Stimulated activated CD4-positive, alpha-beta T cell treated with anti-CD3 and anti-CD28 coated beads, TNF-alpha, amount 100 ng/mL, for 4 hours (primary cell): ENCODE data around the gene RNF207.

Experiments used
- DNase-seq, 3 experiments: peaks; one replicate each; pipeline ENCODE4 v3.0.0-alpha.2; 2020; ENCODE audit warnings: low read depth in 3 of 3

The RNF207 gene

GRCh38 chr1:6205849-6206519 is at the start of gene RNF207:
TSS of gene RNF207 (plus strand) at chr1:6206119. CDS start at chr1:6206536, 417 bp downstream.
- peak; percentile 35 to 49 (median 42) for DNase-seq

GRCh38 chr1:6157132-6157527 is 48.8 kb upstream of the RNF207 start:
- DNase-seq: no peak

DNA sequence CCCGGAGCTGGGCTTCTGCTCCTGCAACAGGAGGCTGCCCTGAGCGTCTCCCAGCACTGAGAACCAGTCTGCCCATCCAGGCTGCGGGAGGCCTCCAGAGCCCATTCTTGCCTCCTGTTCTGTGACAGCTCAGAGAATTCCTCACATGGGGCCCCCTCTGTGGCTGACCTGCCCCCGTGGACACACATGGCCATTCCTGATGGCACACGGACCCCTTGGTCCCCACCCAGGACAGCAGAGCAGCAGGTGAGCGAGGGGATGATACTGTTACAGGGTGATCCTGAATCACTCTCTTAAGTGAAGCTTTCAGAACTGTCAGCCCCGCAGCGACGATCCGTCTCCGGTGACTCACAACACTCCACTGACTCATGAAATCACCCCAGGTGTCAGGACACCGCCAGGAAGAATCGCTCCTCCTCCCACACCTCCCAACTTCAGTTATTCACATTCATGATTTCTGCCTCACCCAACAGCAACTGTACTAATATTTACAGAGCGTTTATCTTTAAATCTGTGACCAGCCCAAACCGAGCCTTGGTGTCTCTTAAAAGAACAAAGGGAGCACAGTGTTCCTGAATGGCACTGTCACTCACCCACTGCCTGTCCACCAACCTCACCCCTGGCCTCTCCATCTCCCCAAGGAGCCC is 48.3 kb upstream of the RNF207 start:
- no peak for DNase-seq

DNA sequence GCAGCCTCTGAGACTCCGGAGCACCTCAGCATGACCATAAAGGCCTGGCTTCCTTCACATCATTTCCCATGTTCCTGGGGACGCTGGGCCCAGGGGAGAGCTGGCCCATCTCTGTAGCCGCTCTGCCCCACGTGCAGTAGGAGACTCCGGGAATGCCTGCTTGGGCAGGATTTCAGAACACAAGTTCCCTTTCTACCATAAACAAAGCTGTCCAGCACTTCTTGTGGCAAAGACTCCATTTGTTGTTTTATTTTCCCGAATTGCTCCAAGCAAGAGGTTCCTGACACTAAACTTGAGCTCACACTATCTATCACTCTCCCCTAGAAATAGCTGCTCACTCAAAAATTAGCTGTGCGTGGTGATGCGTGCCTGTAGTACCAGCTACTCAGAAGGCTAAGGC is 47.7 kb upstream of the RNF207 start:
- no peak for DNase-seq

GRCh38 chr1:6162341-6162740 is 43.6 kb upstream of the RNF207 start:
- DNase-seq: no peak

GRCh38 chr1:6162773-6163172 is 43.1 kb upstream of the RNF207 start:
- no peak for DNase-seq

DNA sequence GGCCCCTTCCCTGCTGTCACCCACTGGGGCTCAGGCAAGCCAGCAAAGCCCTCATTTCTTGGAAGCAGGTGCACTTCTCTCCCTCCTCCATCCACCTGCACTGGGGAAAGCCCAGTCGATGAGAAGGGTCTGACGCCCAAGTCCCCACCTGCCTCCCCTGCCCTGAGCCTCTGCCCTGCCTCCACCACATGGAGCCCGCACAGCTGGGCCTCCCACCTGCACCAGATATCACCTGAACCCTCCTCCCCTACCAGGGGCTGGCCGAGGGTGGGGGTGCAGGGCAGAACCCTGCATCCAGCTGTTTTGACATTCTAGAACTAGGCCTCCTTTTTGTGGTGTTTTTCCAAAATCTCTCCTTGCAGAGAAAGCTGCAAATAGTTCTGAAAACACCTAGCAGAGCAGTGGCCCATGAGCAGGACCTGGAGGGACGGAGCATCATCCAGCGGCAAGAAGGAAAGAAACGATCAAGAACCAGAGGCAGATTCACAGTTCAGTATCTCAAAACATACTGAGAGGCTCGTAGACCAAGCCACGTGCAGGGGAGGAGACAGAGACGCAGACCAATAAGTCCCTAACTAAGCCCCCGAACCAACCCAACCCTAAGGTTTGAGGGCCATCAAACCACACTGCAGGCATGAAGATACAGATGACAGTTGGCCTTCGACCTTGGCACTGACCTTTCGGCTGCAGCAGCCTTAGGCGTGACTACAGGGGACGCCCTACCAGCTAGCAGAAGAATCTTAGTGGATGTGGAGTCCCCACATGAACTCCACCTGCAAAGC is 42.5 kb upstream of the RNF207 start:
- DNase-seq: no peak

GRCh38 chr1:6163973-6164617 is 41.8 kb upstream of the RNF207 start:
- no peak for DNase-seq

- DNase-seq: no peak
Measured at GRCh38 chr1:6165027-6165426, 40.9 kb upstream of the RNF207 start.

GRCh38 chr1:6165441-6165985 is 40.4 kb upstream of the RNF207 start:
- no peak for DNase-seq

DNA sequence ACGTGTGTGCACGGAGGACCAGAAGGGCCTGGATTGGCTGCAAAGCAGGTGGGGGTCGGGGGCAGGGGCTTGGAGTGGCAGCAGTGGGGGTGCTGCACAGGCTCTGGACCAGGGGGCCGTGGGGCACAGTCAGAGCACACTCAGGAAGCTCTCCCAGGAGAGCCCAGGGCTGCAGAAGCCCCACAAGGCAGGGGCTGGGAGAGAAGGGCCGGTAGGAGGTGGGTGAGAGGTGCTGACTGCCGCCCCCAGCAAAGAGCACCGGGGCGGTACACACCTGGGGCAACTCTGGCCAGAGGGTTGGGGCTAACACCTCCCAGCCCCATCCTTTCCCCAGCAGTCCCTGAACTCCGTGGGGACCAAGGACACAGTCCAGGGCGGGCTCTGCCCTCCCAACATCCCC is 39.7 kb upstream of the RNF207 start:
- no peak for DNase-seq

- no peak for DNase-seq
Measured at GRCh38 chr1:6166655-6167390, 39.1 kb upstream of the RNF207 start.

- DNase-seq: no peak
Measured at GRCh38 chr1:6167391-6168303, 38.3 kb upstream of the RNF207 start.

GRCh38 chr1:6168947-6169586 is 36.9 kb upstream of the RNF207 start:
- no peak for DNase-seq

- no peak for DNase-seq
Measured at GRCh38 chr1:6170116-6170741, 35.7 kb upstream of the RNF207 start.

DNA sequence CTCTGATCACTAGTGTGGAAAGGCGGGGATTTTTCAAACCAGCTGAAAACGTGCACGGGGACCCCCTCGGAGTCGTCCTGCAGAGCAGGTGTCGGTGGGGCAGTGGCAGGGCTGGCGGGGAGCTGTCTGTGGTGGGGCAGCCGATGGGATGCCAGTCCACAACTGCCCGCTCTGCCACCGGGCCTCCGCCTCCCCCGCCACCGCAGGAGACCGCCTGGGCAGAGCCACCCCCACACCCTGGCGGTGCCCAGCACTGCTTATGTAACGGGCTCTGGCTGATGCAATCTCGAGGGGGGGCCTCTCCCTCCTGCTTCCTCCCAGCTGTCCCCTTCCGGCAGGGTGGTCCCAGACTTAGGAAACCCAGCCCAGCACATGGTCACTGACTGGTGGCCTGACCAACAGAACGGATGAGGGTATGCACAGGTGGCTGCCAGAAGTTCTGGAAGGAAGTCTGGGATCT is 35.1 kb upstream of the RNF207 start:
- no peak for DNase-seq

- DNase-seq: no peak
Measured at GRCh38 chr1:6171548-6172124, 34.3 kb upstream of the RNF207 start.

- no peak for DNase-seq
Measured at GRCh38 chr1:6172549-6172948, 33.4 kb upstream of the RNF207 start.
